PC-3 (cell line): ENCODE measurements around the gene PRLR.

Source experiments
- CTCF ChIP-seq: fragments of 300-600 bp; sonication (generic); conservative IDR thresholded peaks from 2 replicates; pipeline ENCODE4 v1.5.1; 2017; ENCODE audit warnings: antibody characterized with exemption, low read depth, mild to moderate bottlenecking, low read length
- EZH2 ChIP-seq: fragments of 300-600 bp; sonication (generic); IDR thresholded peaks from one replicate; pipeline ENCODE4 v1.6.1; 2017; ENCODE audit warnings: antibody characterized with exemption, mild to moderate bottlenecking, low read length; ENCODE audit not compliant: unreplicated experiment
- EZH2phosphoT487 ChIP-seq: fragments of 300-600 bp; sonication (generic); IDR thresholded peaks from 2 replicates; pipeline ENCODE4 v1.6.1; 2018; ENCODE audit warnings: mild to moderate bottlenecking, antibody characterized with exemption, low read length, borderline replicate concordance

- no peak for TF ChIP-seq CTCF
- TF ChIP-seq EZH2, result no peak
- no peak for TF ChIP-seq EZH2phosphoT487
Observed at GRCh38 chr5:35092703-35093102, 137.6 kb downstream of the PRLR start.
